Activated naive CD8-positive, alpha-beta T cell treated with anti-CD3 and anti-CD28 coated beads, Interleukin-2, amount 50 U/mL, for 24 hours (primary cell): ENCODE data around the gene ESR1.
A peak's percentile ranks its signal among the peaks of the same experiment; 100 is the strongest.
"Not testable (repeated sequence)": the region's sequence is repeated elsewhere in the genome, so short reads cannot be mapped to it uniquely, and the experiment has no call there.

Experiments used
- ATAC-seq: fragments of 150-1000 bp; cut with Tn5 transposase; one replicate; pipeline ENCODE4 v1.10.0; 2021
- DNase-seq: peaks from one replicate; pipeline ENCODE4 v3.0.0; 2021
- H3K27ac Mint-ChIP-seq: one replicate; pipeline ENCODE4 v1.8.0; 2021; ENCODE audit warnings: mild to moderate bottlenecking, mixed read lengths
- H3K27me3 Mint-ChIP-seq: one replicate; pipeline ENCODE4 v1.8.0; 2021; ENCODE audit warnings: mixed read lengths
- H3K36me3 Mint-ChIP-seq: one replicate; pipeline ENCODE4 v1.8.0; 2021; ENCODE audit warnings: low read depth, mixed read lengths
- H3K4me1 Mint-ChIP-seq: one replicate; pipeline ENCODE4 v1.8.0; 2021; ENCODE audit warnings: mixed read lengths
- H3K4me3 Mint-ChIP-seq: one replicate; pipeline ENCODE4 v1.8.0; 2021; ENCODE audit warnings: mild to moderate bottlenecking, moderate library complexity, mixed read lengths
- H3K9me3 Mint-ChIP-seq: one replicate; pipeline ENCODE4 v1.8.0; 2021; ENCODE audit warnings: mixed read lengths

ESR1 gene

GRCh38 chr6:151899221-151899620 is 91.7 kb downstream of the ESR1 start:
- H3K9me3 Mint-ChIP-seq, H3K4me1 Mint-ChIP-seq, H3K27me3 Mint-ChIP-seq, H3K4me3 Mint-ChIP-seq, ATAC-seq, H3K27ac Mint-ChIP-seq, H3K36me3 Mint-ChIP-seq, DNase-seq: not testable (repeated sequence)

GRCh38 chr6:151899796-151900195 is 92.3 kb downstream of the ESR1 start:
- H3K36me3 Mint-ChIP-seq, DNase-seq, H3K27ac Mint-ChIP-seq, ATAC-seq, H3K9me3 Mint-ChIP-seq, H3K4me1 Mint-ChIP-seq, H3K4me3 Mint-ChIP-seq, H3K27me3 Mint-ChIP-seq: not testable (repeated sequence)

GRCh38 chr6:151900256-151900655 is 92.8 kb downstream of the ESR1 start:
- DNase-seq (no peak), ATAC-seq (no peak)
- Mint-ChIP-seq H3K27ac (no peak overlapping the region), H3K4me1 (no peaks in the 10 kb centered on the region), H3K27me3 (peaks cover 2% of the 10 kb centered on the region), H3K36me3 (no peaks in the 10 kb centered on the region), H3K9me3 (peaks cover 5% of the 10 kb centered on the region), H3K4me3 (no peak overlapping the region)

GRCh38 chr6:151901009-151901411 is 93.5 kb downstream of the ESR1 start:
- no peaks in the 10 kb centered on the region for H3K4me1 Mint-ChIP-seq
- peaks cover 2% of the 10 kb centered on the region for H3K27me3 Mint-ChIP-seq
- no peak overlapping the region for H3K27ac Mint-ChIP-seq
- no peak overlapping the region for H3K4me3 Mint-ChIP-seq
- peaks cover 5% of the 10 kb centered on the region for H3K9me3 Mint-ChIP-seq
- DNase-seq (no peak), ATAC-seq (no peak)
- H3K36me3 Mint-ChIP-seq: no peaks in the 10 kb centered on the region

GRCh38 chr6:151904631-151905030 is 97.1 kb downstream of the ESR1 start:
- H3K36me3 Mint-ChIP-seq: no peaks in the 10 kb centered on the region
- H3K27me3 Mint-ChIP-seq: no peaks in the 10 kb centered on the region
- no peaks in the 10 kb centered on the region for H3K4me1 Mint-ChIP-seq
- DNase-seq (no peak), ATAC-seq (no peak)
- no peak overlapping the region for H3K4me3 Mint-ChIP-seq
- H3K27ac Mint-ChIP-seq: no peak overlapping the region
- H3K9me3 Mint-ChIP-seq: peaks cover 5% of the 10 kb centered on the region

- no peak overlapping the region for H3K4me3 Mint-ChIP-seq
- ATAC-seq: no peak
- H3K27me3 Mint-ChIP-seq: no peaks in the 10 kb centered on the region
- peaks cover 4% of the 10 kb centered on the region for H3K9me3 Mint-ChIP-seq
- H3K4me1 Mint-ChIP-seq: no peaks in the 10 kb centered on the region
- H3K27ac Mint-ChIP-seq: no peak overlapping the region
- no peaks in the 10 kb centered on the region for H3K36me3 Mint-ChIP-seq
- no peak for DNase-seq
Observed at GRCh38 chr6:151905072-151905471, 97.6 kb downstream of the ESR1 start.

GRCh38 chr6:151905854-151906253 is 98.4 kb downstream of the ESR1 start:
- Mint-ChIP-seq H3K4me3 (no peak overlapping the region), H3K36me3 (no peaks in the 10 kb centered on the region), H3K9me3 (no peaks in the 10 kb centered on the region), H3K4me1 (no peaks in the 10 kb centered on the region), H3K27me3 (no peaks in the 10 kb centered on the region), H3K27ac (no peak overlapping the region)
- DNase-seq: no peak
- no peak for ATAC-seq

- no peak overlapping the region for H3K27ac Mint-ChIP-seq
- H3K36me3 Mint-ChIP-seq: no peaks in the 10 kb centered on the region
- H3K4me3 Mint-ChIP-seq: no peak overlapping the region
- H3K9me3 Mint-ChIP-seq: no peaks in the 10 kb centered on the region
- H3K4me1 Mint-ChIP-seq: no peaks in the 10 kb centered on the region
- DNase-seq: no peak
- no peak for ATAC-seq
- no peaks in the 10 kb centered on the region for H3K27me3 Mint-ChIP-seq
Observed at GRCh38 chr6:151911401-151911800, 103.9 kb downstream of the ESR1 start.

GRCh38 chr6:151914484-151914883 is 107.0 kb downstream of the ESR1 start:
- no peak overlapping the region for H3K4me3 Mint-ChIP-seq

GRCh38 chr6:151916075-151916474 is 108.6 kb downstream of the ESR1 start:
- H3K27me3 Mint-ChIP-seq: no peaks in the 10 kb centered on the region
- ATAC-seq (no peak), DNase-seq (no peak)
- H3K4me3 Mint-ChIP-seq: no peak overlapping the region
- H3K4me1 Mint-ChIP-seq: no peaks in the 10 kb centered on the region
- H3K9me3 Mint-ChIP-seq: no peaks in the 10 kb centered on the region
- no peak overlapping the region for H3K27ac Mint-ChIP-seq
- H3K36me3 Mint-ChIP-seq: no peaks in the 10 kb centered on the region

More at GRCh38 chr6:151914484-151914883, 107.0 kb downstream of the ESR1 start:
- Mint-ChIP-seq H3K36me3 (no peaks in the 10 kb centered on the region), H3K27ac (no peak overlapping the region), H3K27me3 (no peaks in the 10 kb centered on the region), H3K9me3 (no peaks in the 10 kb centered on the region), H3K4me1 (no peaks in the 10 kb centered on the region)
- ATAC-seq (no peak), DNase-seq (no peak)

GRCh38 chr6:151916680-151917164 is 109.2 kb downstream of the ESR1 start:
- Mint-ChIP-seq H3K4me3 (no peak overlapping the region), H3K4me1 (no peaks in the 10 kb centered on the region), H3K27me3 (no peaks in the 10 kb centered on the region), H3K36me3 (no peaks in the 10 kb centered on the region), H3K9me3 (peaks cover 4% of the 10 kb centered on the region), H3K27ac (no peak overlapping the region)
- no peak for ATAC-seq
- no peak for DNase-seq

GRCh38 chr6:151917531-151918329 is 110.2 kb downstream of the ESR1 start:
- no peak overlapping the region for H3K27ac Mint-ChIP-seq
- H3K4me3 Mint-ChIP-seq: no peak overlapping the region
- no peaks in the 10 kb centered on the region for H3K4me1 Mint-ChIP-seq
- peaks cover 10% of the 10 kb centered on the region for H3K9me3 Mint-ChIP-seq
- H3K27me3 Mint-ChIP-seq: no peaks in the 10 kb centered on the region
- no peak for ATAC-seq
- DNase-seq: no peak
- H3K36me3 Mint-ChIP-seq: no peaks in the 10 kb centered on the region

- Mint-ChIP-seq H3K27me3 (peaks cover 2% of the 10 kb centered on the region), H3K4me1 (no peaks in the 10 kb centered on the region), H3K27ac (no peak overlapping the region), H3K36me3 (no peaks in the 10 kb centered on the region), H3K9me3 (no peaks in the 10 kb centered on the region), H3K4me3 (no peak overlapping the region)
- DNase-seq: no peak
- ATAC-seq: no peak
Observed at GRCh38 chr6:151940307-151940706, 132.8 kb downstream of the ESR1 start.

- H3K36me3 Mint-ChIP-seq: peaks cover 3% of the 10 kb centered on the region
- peaks cover 1% of the 10 kb centered on the region for H3K27me3 Mint-ChIP-seq
- H3K4me3 Mint-ChIP-seq: no peak overlapping the region
- H3K4me1 Mint-ChIP-seq: peaks cover 14% of the 10 kb centered on the region
- no peak for ATAC-seq
- peak overlapping the region; percentile 9 for H3K27ac Mint-ChIP-seq
- DNase-seq: no peak
- H3K9me3 Mint-ChIP-seq: peaks cover 8% of the 10 kb centered on the region
Observed at GRCh38 chr6:151948002-151948743, 140.7 kb downstream of the ESR1 start.

- Mint-ChIP-seq H3K36me3 (peaks cover 3% of the 10 kb centered on the region), H3K9me3 (peaks cover 21% of the 10 kb centered on the region), H3K27me3 (peaks cover 23% of the 10 kb centered on the region), H3K4me3 (no peak overlapping the region), H3K4me1 (peaks cover 24% of the 10 kb centered on the region), H3K27ac (no peak overlapping the region)
- ATAC-seq: no peak
- no peak for DNase-seq
Observed at GRCh38 chr6:151958332-151958731, 150.8 kb downstream of the ESR1 start.
